ENCODE data around the gene WIPF3. TPM values are rescaled to one million over a fixed set of nuclear protein-coding genes. Genes with fewer than 3 reads are reported as not detected.

WIPF3 gene
- total and polyA plus RNA-seq, 4 donors: 0.10 to 0.23 (median 0.14) TPM; not detected in 1

GRCh38 chr7:29922921-29923700, 116.8 kb downstream of the WIPF3 start:
- no peaks in the 10 kb centered on the region for H3K9me3 ChIP-seq (ENCODE audit: control insufficient read depth in 4 of 4, low read length in 3 of 4)
- no peak for TF ChIP-seq NR2F2 (IDR thresholded peaks at IDR 0.05)
- TF ChIP-seq FOXA1 (IDR thresholded peaks at IDR 0.05): no peak
- TF ChIP-seq RXRA (IDR thresholded peaks at IDR 0.05): no peak
- no peak for TF ChIP-seq CTCF (IDR thresholded peaks at IDR 0.05; ENCODE audit: low read depth, low read length, missing input control)
- TF ChIP-seq RAD21 (IDR thresholded peaks at IDR 0.05): no peak
- TF ChIP-seq, protein P1, sequence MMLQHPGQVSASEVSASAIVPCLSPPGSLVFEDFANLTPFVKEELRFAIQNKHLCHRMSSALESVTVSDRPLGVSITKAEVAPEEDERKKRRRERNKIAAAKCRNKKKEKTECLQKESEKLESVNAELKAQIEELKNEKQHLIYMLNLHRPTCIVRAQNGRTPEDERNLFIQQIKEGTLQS (IDR thresholded peaks at IDR 0.05): no peak
- no peak for TF ChIP-seq HNF4A (conservative IDR thresholded peaks at IDR 0.05)
- H3K4me3 ChIP-seq (ENCODE audit: low read depth in 1 of 3, low read length in 3 of 3): no peak overlapping the region
- no peak for DNase-seq (ENCODE audit: low spot score)
- no peak overlapping the region for H3K9ac ChIP-seq (ENCODE audit: low read depth in 1 of 2, low read length in 2 of 2)
- H3K36me3 ChIP-seq (ENCODE audit: control insufficient read depth in 4 of 4, insufficient read depth in 3 of 4, low read depth in 1 of 4, low read length in 3 of 4): no peaks in the 10 kb centered on the region
- 86% methylated on average over 7 of the region's 7 CpGs for whole genome bisulfite sequencing
- H3K27ac ChIP-seq (ENCODE audit: low read depth in 1 of 2, low read length in 2 of 2): no peak overlapping the region
- no peaks in the 10 kb centered on the region for H3K27me3 ChIP-seq (ENCODE audit: control insufficient read depth in 4 of 4, insufficient read depth in 4 of 4, low read length in 3 of 4)
- H3K4me1 ChIP-seq (ENCODE audit: control insufficient read depth in 4 of 4, insufficient read depth in 4 of 4, low read length in 3 of 4): no peaks in the 10 kb centered on the region

GRCh38 chr7:29924006-29924405, 117.7 kb downstream of the WIPF3 start:
- TF ChIP-seq RXRA (IDR thresholded peaks at IDR 0.05) (no peak), MAX (IDR thresholded peaks at IDR 0.05) (no peak), TAF1 (conservative IDR thresholded peaks at IDR 0.05) (no peak), CTCF (IDR thresholded peaks at IDR 0.05; ENCODE audit: low read depth, low read length, missing input control) (no peak), HNF4A (conservative IDR thresholded peaks at IDR 0.05) (no peak), EGR1 (IDR thresholded peaks at IDR 0.05; ENCODE audit: low read depth in 2 of 2) (no peak), JUND (IDR thresholded peaks at IDR 0.05) (no peak), GABPA (IDR thresholded peaks at IDR 0.05 in 1 of 2, conservative IDR thresholded peaks at IDR 0.05 in 1 of 2) (no peak), FOXA1 (IDR thresholded peaks at IDR 0.05) (no peak), FOXA2 (IDR thresholded peaks at IDR 0.05) (no peak), RAD21 (IDR thresholded peaks at IDR 0.05) (no peak), NR2F2 (IDR thresholded peaks at IDR 0.05) (no peak), ZBTB33 (IDR thresholded peaks at IDR 0.05) (no peak), HNF4G (IDR thresholded peaks at IDR 0.05) (no peak), YY1 (IDR thresholded peaks at IDR 0.05) (no peak)
- TF ChIP-seq, protein P1 (IDR thresholded peaks at IDR 0.05): no peak
- TF ChIP-seq, protein P2, sequence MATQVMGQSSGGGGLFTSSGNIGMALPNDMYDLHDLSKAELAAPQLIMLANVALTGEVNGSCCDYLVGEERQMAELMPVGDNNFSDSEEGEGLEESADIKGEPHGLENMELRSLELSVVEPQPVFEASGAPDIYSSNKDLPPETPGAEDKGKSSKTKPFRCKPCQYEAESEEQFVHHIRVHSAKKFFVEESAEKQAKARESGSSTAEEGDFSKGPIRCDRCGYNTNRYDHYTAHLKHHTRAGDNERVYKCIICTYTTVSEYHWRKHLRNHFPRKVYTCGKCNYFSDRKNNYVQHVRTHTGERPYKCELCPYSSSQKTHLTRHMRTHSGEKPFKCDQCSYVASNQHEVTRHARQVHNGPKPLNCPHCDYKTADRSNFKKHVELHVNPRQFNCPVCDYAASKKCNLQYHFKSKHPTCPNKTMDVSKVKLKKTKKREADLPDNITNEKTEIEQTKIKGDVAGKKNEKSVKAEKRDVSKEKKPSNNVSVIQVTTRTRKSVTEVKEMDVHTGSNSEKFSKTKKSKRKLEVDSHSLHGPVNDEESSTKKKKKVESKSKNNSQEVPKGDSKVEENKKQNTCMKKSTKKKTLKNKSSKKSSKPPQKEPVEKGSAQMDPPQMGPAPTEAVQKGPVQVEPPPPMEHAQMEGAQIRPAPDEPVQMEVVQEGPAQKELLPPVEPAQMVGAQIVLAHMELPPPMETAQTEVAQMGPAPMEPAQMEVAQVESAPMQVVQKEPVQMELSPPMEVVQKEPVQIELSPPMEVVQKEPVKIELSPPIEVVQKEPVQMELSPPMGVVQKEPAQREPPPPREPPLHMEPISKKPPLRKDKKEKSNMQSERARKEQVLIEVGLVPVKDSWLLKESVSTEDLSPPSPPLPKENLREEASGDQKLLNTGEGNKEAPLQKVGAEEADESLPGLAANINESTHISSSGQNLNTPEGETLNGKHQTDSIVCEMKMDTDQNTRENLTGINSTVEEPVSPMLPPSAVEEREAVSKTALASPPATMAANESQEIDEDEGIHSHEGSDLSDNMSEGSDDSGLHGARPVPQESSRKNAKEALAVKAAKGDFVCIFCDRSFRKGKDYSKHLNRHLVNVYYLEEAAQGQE (IDR thresholded peaks at IDR 0.05): no peak
- Histone ChIP-seq H3K9me3 (ENCODE audit: control insufficient read depth in 4 of 4, low read length in 3 of 4) (no peaks in the 10 kb centered on the region), H3K36me3 (ENCODE audit: control insufficient read depth in 4 of 4, insufficient read depth in 3 of 4, low read depth in 1 of 4, low read length in 3 of 4) (no peaks in the 10 kb centered on the region), H3K27me3 (ENCODE audit: control insufficient read depth in 4 of 4, insufficient read depth in 4 of 4, low read length in 3 of 4) (no peaks in the 10 kb centered on the region), H3K4me3 (ENCODE audit: low read depth in 1 of 3, low read length in 3 of 3) (no peak overlapping the region), H3K9ac (ENCODE audit: low read depth in 1 of 2, low read length in 2 of 2) (no peak overlapping the region), H3K4me1 (ENCODE audit: control insufficient read depth in 4 of 4, insufficient read depth in 4 of 4, low read length in 3 of 4) (no peaks in the 10 kb centered on the region), H3K27ac (ENCODE audit: low read depth in 1 of 2, low read length in 2 of 2) (no peak overlapping the region)
- no peak for DNase-seq (ENCODE audit: low spot score)
- WGBS: 77% methylated on average over 9 of the region's 9 CpGs

All from liver (tissue), 9 donors.